GM18873 (cell line): Measurements from ENCODE around the gene NRDC.
"Not testable (repeated sequence)": the region's sequence is repeated elsewhere in the genome, so short reads cannot be mapped to it uniquely, and the experiment has no call there.

Experiments
- ATAC-seq: cut with Tn5 transposase; IDR thresholded peaks from one replicate; pipeline ENCODE4 v1.9.1; 2021; ENCODE audit warnings: mild to moderate bottlenecking, moderate library complexity, moderate number of reproducible peaks; ENCODE audit not compliant: unreplicated experiment, low FRiP score

Gene NRDC

GRCh38 chr1:51850420-51851223, 27.9 kb downstream of the NRDC start:
- ATAC-seq: no peak

GRCh38 chr1:51847294-51847920, 31.1 kb downstream of the NRDC start:
- ATAC-seq: no peak

GRCh38 chr1:51843948-51844347, 34.6 kb downstream of the NRDC start:
- ATAC-seq: no peak

GRCh38 chr1:51842261-51842660, 36.3 kb downstream of the NRDC start:
- ATAC-seq: no peak

DNA sequence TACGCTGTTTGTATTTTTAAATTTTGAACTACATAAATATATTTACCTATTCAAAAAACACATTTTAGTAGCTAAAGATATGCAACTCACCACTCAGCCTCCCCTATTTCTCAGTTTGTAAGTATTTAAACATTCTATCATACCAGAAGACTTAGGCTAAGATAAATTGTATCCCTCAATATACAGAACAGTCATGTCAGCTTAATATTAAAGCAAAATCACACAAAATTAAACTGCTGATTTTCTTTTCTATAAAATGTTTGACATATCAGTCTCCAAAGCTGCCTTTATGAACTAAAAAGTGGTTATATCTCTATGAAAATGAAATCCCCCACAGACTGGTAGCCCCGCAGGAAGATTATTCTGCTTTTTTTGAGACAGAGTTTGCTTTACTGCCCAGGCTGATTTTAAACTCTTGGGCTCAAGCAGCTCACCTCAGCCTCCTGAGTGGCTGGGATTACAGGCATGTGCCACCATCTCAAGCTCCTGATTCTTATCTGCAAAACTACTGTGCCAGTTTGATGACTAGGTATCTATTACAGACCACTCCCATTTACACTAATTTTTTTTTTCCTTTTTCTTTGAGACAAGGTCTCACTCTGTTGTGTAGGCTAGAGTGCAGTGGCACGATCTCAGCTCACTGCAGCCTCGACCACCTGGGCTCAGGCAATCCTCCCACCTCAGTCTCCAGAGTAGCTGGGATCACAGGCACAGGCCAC, 37.6 kb downstream of the NRDC start:
- no peak for ATAC-seq

DNA sequence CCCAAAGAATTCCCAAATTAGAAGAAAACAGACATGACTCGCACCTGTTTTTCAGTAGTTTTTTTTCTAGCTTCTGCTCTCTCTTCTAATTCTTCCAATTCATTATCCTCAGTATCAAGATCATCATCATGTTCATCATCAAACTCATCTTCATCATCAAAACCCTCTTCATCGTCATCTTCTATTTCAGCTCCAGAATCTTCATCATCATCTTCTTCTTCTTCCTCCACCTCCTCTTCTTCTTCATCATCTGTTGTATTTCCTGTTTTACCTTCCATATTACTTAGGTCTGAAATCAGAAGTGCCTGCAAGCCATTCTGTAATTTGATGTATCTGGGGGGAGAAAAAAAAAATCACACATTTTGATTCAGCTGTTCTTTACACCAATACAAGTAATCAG, 38.3 kb downstream of the NRDC start:
- no peak for ATAC-seq

DNA sequence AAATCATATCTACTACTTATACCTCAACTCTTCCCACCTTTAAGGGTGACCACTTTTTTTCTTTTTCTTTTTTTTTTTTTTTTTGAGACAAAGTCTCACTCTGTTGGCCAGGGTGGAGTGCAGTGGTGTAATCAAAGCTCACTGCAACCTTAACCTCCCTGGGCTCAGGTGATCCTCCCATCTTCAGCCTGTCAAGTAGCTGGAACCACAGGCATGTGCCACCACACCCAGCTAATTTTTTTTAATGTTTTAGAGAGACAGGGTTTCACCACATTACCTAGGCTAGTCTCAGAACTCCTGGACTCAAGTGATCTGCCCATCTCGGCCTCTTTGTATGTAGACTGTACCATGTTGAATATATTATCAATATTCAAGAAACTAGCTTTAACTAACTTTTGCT, 39.4 kb downstream of the NRDC start:
- no peak for ATAC-seq

DNA sequence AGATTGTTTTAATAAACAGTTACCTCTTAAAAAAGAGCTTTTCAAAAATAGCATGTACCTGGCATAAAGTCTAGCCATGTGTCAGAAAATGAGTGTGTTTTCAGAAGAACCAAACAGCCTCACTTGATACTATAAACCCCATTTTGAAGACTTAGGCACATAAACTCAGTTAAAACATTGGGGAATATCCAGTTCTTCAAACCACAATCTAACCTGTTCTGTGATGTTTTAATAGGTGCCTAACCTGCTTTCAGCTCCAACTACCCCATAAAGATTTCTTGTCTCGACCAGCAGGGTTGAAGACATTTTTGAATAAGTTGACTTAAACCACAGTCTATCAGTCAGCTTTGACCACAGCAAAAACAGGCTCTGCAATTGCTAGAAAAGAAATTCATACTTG, 41.3 kb downstream of the NRDC start:
- ATAC-seq: no peak

DNA sequence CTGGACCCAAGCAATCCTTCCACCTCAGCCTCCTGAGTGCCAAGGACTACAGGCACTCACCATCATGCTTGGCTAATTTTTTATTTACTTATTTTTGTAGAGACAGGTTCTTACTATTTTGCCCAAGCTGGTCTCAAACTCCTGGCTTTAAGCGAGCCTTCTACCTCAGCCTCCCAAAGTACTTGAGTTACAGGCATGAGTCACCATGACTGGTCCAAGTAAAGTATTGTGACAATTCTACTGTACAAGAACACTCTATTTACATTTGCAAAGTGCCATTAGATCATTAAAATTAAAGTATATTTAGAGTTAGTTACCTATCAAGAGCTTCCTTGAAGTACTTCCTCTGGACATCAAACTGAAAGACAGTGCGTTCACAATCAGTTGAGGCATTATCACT, 44.8 kb downstream of the NRDC start:
- ATAC-seq: no peak

- no peak for ATAC-seq
Measured at GRCh38 chr1:51829058-51829457, 49.5 kb downstream of the NRDC start.

DNA sequence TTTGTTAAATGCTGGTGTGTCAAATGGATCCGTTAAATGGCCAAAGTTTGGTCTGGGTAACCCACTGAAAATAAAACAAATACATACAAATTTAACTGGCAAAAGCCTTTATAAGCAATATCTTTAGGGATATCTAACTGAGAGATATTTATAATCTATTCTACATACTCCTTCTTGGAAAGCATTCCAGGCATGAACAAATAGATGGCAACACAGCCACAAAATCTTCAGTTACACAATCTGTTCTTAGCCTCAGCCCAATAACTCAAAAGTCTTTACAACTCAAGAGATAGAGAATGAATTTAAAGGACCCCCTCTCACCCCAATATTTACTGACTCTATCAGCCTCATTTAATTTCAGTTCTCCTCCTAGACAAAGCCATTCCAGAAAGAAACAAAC, 58.7 kb downstream of the NRDC start:
- no peak for ATAC-seq

GRCh38 chr1:51819021-51819420, 59.5 kb downstream of the NRDC start:
- not testable (repeated sequence) for ATAC-seq

- ATAC-seq: no peak
Measured at GRCh38 chr1:51818487-51818886, 60.0 kb downstream of the NRDC start.

- ATAC-seq: no peak
Measured at GRCh38 chr1:51814513-51814912, 64.0 kb downstream of the NRDC start.

DNA sequence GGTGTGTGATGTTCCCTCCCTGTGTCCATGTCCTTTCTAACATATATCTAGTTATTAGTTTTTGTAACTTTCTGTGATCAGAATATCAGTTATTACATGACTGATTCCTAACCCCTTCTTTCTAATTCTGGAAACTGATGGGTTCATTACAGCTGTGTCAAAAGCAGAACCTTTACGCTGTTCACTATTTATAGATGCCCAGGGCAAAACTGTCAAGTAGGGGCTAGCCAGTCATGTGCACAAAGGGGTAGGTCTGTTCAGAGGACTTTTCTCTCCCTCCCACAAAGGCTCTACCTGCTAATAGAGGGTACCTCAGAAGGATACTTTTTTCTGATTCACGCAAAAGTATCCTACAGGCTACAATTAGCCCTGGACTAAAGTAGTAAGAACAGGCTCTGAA, 79.2 kb downstream of the NRDC start:
- ATAC-seq: no peak

DNA sequence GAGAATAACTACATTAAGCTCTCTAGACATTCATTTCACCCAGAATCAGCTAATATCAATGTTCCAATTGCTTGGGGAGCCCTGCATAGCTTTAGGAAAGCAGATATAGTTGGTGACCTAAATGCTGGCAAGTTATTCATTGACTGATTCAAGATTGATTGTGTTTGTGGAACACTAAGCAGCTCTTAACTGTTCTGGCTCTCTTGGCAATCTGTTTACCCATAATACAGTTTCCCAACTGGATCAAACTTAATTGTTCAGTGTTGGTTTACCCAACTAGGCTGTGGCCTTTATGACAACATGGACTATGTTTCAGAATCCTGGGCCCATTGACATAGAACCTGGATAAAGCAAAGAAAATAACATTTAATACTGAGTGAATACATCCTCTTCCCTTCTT, 83.7 kb downstream of the NRDC start:
- ATAC-seq: no peak

DNA sequence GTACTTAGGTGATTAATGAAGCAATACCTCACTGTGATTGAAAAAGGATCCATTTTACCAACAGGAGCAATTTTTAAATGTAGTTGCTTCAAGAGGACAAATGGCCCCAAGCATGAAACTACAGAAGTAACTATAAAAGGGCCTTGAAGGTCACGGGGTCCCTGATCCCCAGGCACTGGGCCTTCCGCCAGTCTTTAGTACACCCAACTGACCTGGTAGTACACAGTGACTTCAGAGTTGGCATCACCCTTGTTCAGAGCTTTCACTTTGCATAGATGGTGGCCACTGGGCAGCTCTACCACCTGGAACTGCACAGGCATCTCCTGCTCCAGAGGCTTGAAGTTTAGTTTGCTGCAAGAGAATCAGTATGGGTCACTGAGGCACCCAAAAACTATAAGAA, 84.3 kb downstream of the NRDC start:
- no peak for ATAC-seq

- ATAC-seq: no peak
Measured at GRCh38 chr1:51792864-51793263, 85.7 kb downstream of the NRDC start.

- no peak for ATAC-seq
Measured at GRCh38 chr1:51791888-51792287, 86.6 kb downstream of the NRDC start.

GRCh38 chr1:51790385-51790784, 88.1 kb downstream of the NRDC start:
- ATAC-seq: no peak

GRCh38 chr1:51789342-51789741, 89.2 kb downstream of the NRDC start:
- no peak for ATAC-seq

DNA sequence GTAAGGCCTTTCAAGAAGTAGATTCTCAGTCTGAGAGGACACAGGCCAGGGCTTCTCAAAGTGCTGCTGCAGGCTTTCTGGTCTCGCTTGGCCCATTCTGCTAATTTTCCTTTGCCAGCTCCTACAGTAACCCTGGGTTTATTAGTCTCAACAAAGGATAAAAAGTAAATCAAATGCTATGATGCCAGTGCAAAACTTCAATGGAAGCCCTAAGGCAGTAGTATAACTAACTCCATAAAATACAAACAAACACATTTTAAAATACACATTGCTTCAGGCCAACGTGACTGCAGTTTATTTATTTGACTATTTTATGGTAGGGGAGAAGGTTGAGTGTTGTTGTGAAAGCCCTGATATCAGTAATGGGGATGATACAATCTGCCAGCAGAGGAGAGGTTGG, 89.6 kb downstream of the NRDC start:
- no peak for ATAC-seq
